ENCODE data around the gene SCN4B. TPM values are rescaled to one million over a fixed set of nuclear protein-coding genes. Genes with fewer than 3 reads are reported as not detected.

Gene SCN4B
- total and polyA plus RNA-seq, 2 of the 4 experiments (the other 2 are of a cell fraction) = 0.18 to 0.44 TPM

- no peak overlapping the region for H4K91ac ChIP-seq (ENCODE audit: insufficient read depth, low read depth, low read length)
- ATAC-seq (ENCODE audit: low read depth) (no peak), DNase-seq (no peak)
- no peaks in the 10 kb centered on the region for H3K36me3 ChIP-seq (ENCODE audit: control insufficient read depth, insufficient read depth, low read length)
- no peak overlapping the region for H3K56ac ChIP-seq (ENCODE audit: extremely low read depth, insufficient read depth, low read length)
- no peaks in the 10 kb centered on the region for H3K79me1 ChIP-seq (ENCODE audit: low read depth in 1 of 2, low read length in 2 of 2)
- no CpG with 5 or more reads among the region's 1 CpG for WGBS, 2 experiments (ENCODE audit: extremely low coverage in 2 of 2, insufficient read length in 1 of 2)
- no peaks in the 10 kb centered on the region for H3K9me3 ChIP-seq (ENCODE audit: control insufficient read depth, insufficient read depth, low read length)
- no peak overlapping the region for H3K14ac ChIP-seq (replicated peaks; ENCODE audit: low read depth, low read length)
- H3K9me1 ChIP-seq (ENCODE audit: insufficient read depth, low read length) = no peaks in the 10 kb centered on the region
- POLR2A ChIA-PET (ENCODE audit: unreplicated experiment) = no interaction called here
- no peak overlapping the region for H2BK120ac ChIP-seq (ENCODE audit: low read depth, low read length)
- no peaks in the 10 kb centered on the region for H3K4me1 ChIP-seq (ENCODE audit: control insufficient read depth, insufficient read depth, low read length)
- H3K18ac ChIP-seq (ENCODE audit: low read depth, low read length) = no peak overlapping the region
- no peak overlapping the region for H4K8ac ChIP-seq (ENCODE audit: low read depth in 2 of 2, low read length in 2 of 2)
- H4K20me1 ChIP-seq (ENCODE audit: insufficient read depth, low read length) = no peaks in the 10 kb centered on the region
- intact Hi-C loops (cut with micrococcal nuclease) = no loop called here
- no TSS peak for BruUV-seq (replicated peaks)
- in situ Hi-C loops (cut with MboI; ENCODE audit: low sequenced_read_pairs) = no loop called here
- peaks cover 7% of the 10 kb centered on the region for H3K27me3 ChIP-seq (ENCODE audit: control insufficient read depth, insufficient read depth, low read length)
- no peak overlapping the region for H3K4me3 ChIP-seq (ENCODE audit: insufficient read depth, low read depth, low read length)
- H4K5ac ChIP-seq (ENCODE audit: low read depth, low read length) = no peak overlapping the region
- dilution Hi-C loops (cut with HindIII; ENCODE audit: low sequenced_read_pairs, unreplicated experiment) = no loop called here
- no peak overlapping the region for H3K27ac ChIP-seq (ENCODE audit: insufficient read depth, low read length)
- CTCF ChIA-PET = no interaction called here
- no peak overlapping the region for H2BK15ac ChIP-seq (ENCODE audit: low read depth, low read length)
- TF ChIP-seq, protein P1, sequence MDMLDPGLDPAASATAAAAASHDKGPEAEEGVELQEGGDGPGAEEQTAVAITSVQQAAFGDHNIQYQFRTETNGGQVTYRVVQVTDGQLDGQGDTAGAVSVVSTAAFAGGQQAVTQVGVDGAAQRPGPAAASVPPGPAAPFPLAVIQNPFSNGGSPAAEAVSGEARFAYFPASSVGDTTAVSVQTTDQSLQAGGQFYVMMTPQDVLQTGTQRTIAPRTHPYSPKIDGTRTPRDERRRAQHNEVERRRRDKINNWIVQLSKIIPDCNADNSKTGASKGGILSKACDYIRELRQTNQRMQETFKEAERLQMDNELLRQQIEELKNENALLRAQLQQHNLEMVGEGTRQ (IDR thresholded peaks at IDR 0.05; ENCODE audit: low read depth, low read length) = no peak
- no peak for TF ChIP-seq RFX5 (IDR thresholded peaks at IDR 0.05; ENCODE audit: low read depth, low read length)
- TF ChIP-seq MXI1 (IDR thresholded peaks at IDR 0.05; ENCODE audit: borderline replicate concordance, low read depth, low read length) = no peak
- no peak for TF ChIP-seq BHLHE40 (IDR thresholded peaks at IDR 0.05; ENCODE audit: low read depth, low read length)
- TF ChIP-seq CHD1 (IDR thresholded peaks at IDR 0.05; ENCODE audit: low read depth, low read length) = no peak
- no peak for TF ChIP-seq RCOR1 (IDR thresholded peaks at IDR 0.05; ENCODE audit: insufficient replicate concordance, low read length)
- TF ChIP-seq POLR2A (IDR thresholded peaks at IDR 0.05; ENCODE audit: low read depth, low read length) = no peak
- TF ChIP-seq, protein P2, sequence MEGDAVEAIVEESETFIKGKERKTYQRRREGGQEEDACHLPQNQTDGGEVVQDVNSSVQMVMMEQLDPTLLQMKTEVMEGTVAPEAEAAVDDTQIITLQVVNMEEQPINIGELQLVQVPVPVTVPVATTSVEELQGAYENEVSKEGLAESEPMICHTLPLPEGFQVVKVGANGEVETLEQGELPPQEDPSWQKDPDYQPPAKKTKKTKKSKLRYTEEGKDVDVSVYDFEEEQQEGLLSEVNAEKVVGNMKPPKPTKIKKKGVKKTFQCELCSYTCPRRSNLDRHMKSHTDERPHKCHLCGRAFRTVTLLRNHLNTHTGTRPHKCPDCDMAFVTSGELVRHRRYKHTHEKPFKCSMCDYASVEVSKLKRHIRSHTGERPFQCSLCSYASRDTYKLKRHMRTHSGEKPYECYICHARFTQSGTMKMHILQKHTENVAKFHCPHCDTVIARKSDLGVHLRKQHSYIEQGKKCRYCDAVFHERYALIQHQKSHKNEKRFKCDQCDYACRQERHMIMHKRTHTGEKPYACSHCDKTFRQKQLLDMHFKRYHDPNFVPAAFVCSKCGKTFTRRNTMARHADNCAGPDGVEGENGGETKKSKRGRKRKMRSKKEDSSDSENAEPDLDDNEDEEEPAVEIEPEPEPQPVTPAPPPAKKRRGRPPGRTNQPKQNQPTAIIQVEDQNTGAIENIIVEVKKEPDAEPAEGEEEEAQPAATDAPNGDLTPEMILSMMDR (conservative IDR thresholded peaks at IDR 0.05; ENCODE audit: low read depth, low read length) = no peak
- TF ChIP-seq RAD21 (IDR thresholded peaks at IDR 0.05; ENCODE audit: low read length) = no peak
- H3K4ac ChIP-seq (ENCODE audit: low read depth, low read length) = no peak overlapping the region
- no peak overlapping the region for H2AK9ac ChIP-seq (replicated peaks; ENCODE audit: low read depth, low read length, poor library complexity)
- no peak overlapping the region for H2AFZ ChIP-seq (replicated peaks; ENCODE audit: low read length, poor library complexity)
- no peak overlapping the region for H3K4me2 ChIP-seq (ENCODE audit: low read depth, low read length)
- no peak overlapping the region for H2AK5ac ChIP-seq (ENCODE audit: low read depth, low read length)
- H3K9ac ChIP-seq (ENCODE audit: low read depth, low read length) = no peak overlapping the region
- no peak overlapping the region for H3K23ac ChIP-seq (ENCODE audit: low read depth, low read length)
- H2BK5ac ChIP-seq (ENCODE audit: low read depth, low read length, poor library complexity, severe bottlenecking) = no peak overlapping the region
- no peak overlapping the region for H2BK20ac ChIP-seq (ENCODE audit: low read depth, low read length)
Observed at GRCh38 chr11:118095967-118096367, 56.7 kb downstream of the SCN4B start.
